ENCODE results near the gene STMN3.
"Not testable (repeated sequence)": the region's sequence is repeated elsewhere in the genome, so short reads cannot be mapped to it uniquely, and the experiment has no call there.

Gene STMN3

GRCh38 chr20:63648895-63649589 lies 4.2 kb downstream of the STMN3 start:
- no peaks in the 10 kb centered on the region for H3K36me3 ChIP-seq (ENCODE audit: insufficient read depth, low read length)
- H3K9ac ChIP-seq (ENCODE audit: low read depth, low read length), result no peak overlapping the region
- H3K9me3 ChIP-seq (ENCODE audit: control insufficient read depth, insufficient read depth, low read length), result no peaks in the 10 kb centered on the region
- peaks cover 3% of the 10 kb centered on the region; the same call in 1 of the 2 replicates for H3K4me1 ChIP-seq (ENCODE audit: insufficient read depth, low read length)

GRCh38 chr20:63648190-63648589 lies 5.0 kb downstream of the STMN3 start:
- H3K36me3 ChIP-seq (ENCODE audit: insufficient read depth, low read length), result no peaks in the 10 kb centered on the region
- H3K4me1 ChIP-seq (ENCODE audit: insufficient read depth, low read length), result peaks cover 3% of the 10 kb centered on the region; the same call in 1 of the 2 replicates

GRCh38 chr20:63645218-63645617 lies 8.0 kb downstream of the STMN3 start:
- Histone ChIP-seq H3K9ac (ENCODE audit: low read depth, low read length) (no peak overlapping the region), H3K4me1 (ENCODE audit: insufficient read depth, low read length) (no peaks in the 10 kb centered on the region), H3K36me3 (ENCODE audit: insufficient read depth, low read length) (no peaks in the 10 kb centered on the region), H3K9me3 (ENCODE audit: control insufficient read depth, insufficient read depth, low read length) (no peaks in the 10 kb centered on the region)

More at GRCh38 chr20:63648190-63648589, 5.0 kb downstream of the STMN3 start:
- no peak overlapping the region for H3K9ac ChIP-seq (ENCODE audit: low read depth, low read length)
- H3K9me3 ChIP-seq (ENCODE audit: control insufficient read depth, insufficient read depth, low read length), result no peaks in the 10 kb centered on the region

- H3K9ac ChIP-seq (ENCODE audit: low read depth, low read length), result no peak overlapping the region
- H3K4me1 ChIP-seq (ENCODE audit: insufficient read depth, low read length), result no peaks in the 10 kb centered on the region
- no peaks in the 10 kb centered on the region for H3K36me3 ChIP-seq (ENCODE audit: insufficient read depth, low read length)
- no peaks in the 10 kb centered on the region for H3K9me3 ChIP-seq (ENCODE audit: control insufficient read depth, insufficient read depth, low read length)
Measured at GRCh38 chr20:63643946-63644345, 9.3 kb downstream of the STMN3 start.

- H3K9me3 ChIP-seq (ENCODE audit: control insufficient read depth, insufficient read depth, low read length), result no peaks in the 10 kb centered on the region
- H3K9ac ChIP-seq (ENCODE audit: low read depth, low read length), result no peak overlapping the region
- no peaks in the 10 kb centered on the region for H3K36me3 ChIP-seq (ENCODE audit: insufficient read depth, low read length)
- no peaks in the 10 kb centered on the region for H3K4me1 ChIP-seq (ENCODE audit: insufficient read depth, low read length)
Measured at GRCh38 chr20:63643499-63643898, 9.7 kb downstream of the STMN3 start.

GRCh38 chr20:63642527-63643247 lies 10.5 kb downstream of the STMN3 start:
- Histone ChIP-seq H3K9ac (ENCODE audit: low read depth, low read length) (peak overlapping the region; percentile 67), H3K36me3 (ENCODE audit: insufficient read depth, low read length) (no peaks in the 10 kb centered on the region), H3K4me1 (ENCODE audit: insufficient read depth, low read length) (no peaks in the 10 kb centered on the region), H3K9me3 (ENCODE audit: control insufficient read depth, insufficient read depth, low read length) (no peaks in the 10 kb centered on the region)

- H3K9me3 ChIP-seq (ENCODE audit: control insufficient read depth, insufficient read depth, low read length), result no peaks in the 10 kb centered on the region
- H3K9ac ChIP-seq (ENCODE audit: low read depth, low read length), result peak overlapping the region; percentile 67
- no peaks in the 10 kb centered on the region for H3K4me1 ChIP-seq (ENCODE audit: insufficient read depth, low read length)
- H3K36me3 ChIP-seq (ENCODE audit: insufficient read depth, low read length), result no peaks in the 10 kb centered on the region
Measured at GRCh38 chr20:63641792-63642523, 11.3 kb downstream of the STMN3 start.

- H3K36me3 ChIP-seq (ENCODE audit: insufficient read depth, low read length), result no peaks in the 10 kb centered on the region
- peak overlapping the region; percentile 45; the same call in 1 of the 2 replicates for H3K9ac ChIP-seq (ENCODE audit: low read depth, low read length)
- H3K9me3 ChIP-seq (ENCODE audit: control insufficient read depth, insufficient read depth, low read length), result no peaks in the 10 kb centered on the region
- no peaks in the 10 kb centered on the region for H3K4me1 ChIP-seq (ENCODE audit: insufficient read depth, low read length)
Measured at GRCh38 chr20:63641146-63641791, 12.0 kb downstream of the STMN3 start.

- H3K9me3 ChIP-seq (ENCODE audit: control insufficient read depth, insufficient read depth, low read length); H3K9ac ChIP-seq (ENCODE audit: low read depth, low read length); H3K36me3 ChIP-seq (ENCODE audit: insufficient read depth, low read length); H3K4me1 ChIP-seq (ENCODE audit: insufficient read depth, low read length): not testable (repeated sequence)
Measured at GRCh38 chr20:63640686-63641085, 12.5 kb downstream of the STMN3 start.

GRCh38 chr20:63640086-63640485 lies 13.1 kb downstream of the STMN3 start:
- Histone ChIP-seq H3K4me1 (ENCODE audit: insufficient read depth, low read length) (no peaks in the 10 kb centered on the region), H3K9ac (ENCODE audit: low read depth, low read length) (no peak overlapping the region), H3K36me3 (ENCODE audit: insufficient read depth, low read length) (no peaks in the 10 kb centered on the region), H3K9me3 (ENCODE audit: control insufficient read depth, insufficient read depth, low read length) (no peaks in the 10 kb centered on the region)

- Histone ChIP-seq H3K9me3 (ENCODE audit: control insufficient read depth, insufficient read depth, low read length) (no peaks in the 10 kb centered on the region), H3K36me3 (ENCODE audit: insufficient read depth, low read length) (no peaks in the 10 kb centered on the region), H3K9ac (ENCODE audit: low read depth, low read length) (no peak overlapping the region), H3K4me1 (ENCODE audit: insufficient read depth, low read length) (no peaks in the 10 kb centered on the region)
Measured at GRCh38 chr20:63639093-63639975, 13.9 kb downstream of the STMN3 start.

- Histone ChIP-seq H3K9me3 (ENCODE audit: control insufficient read depth, insufficient read depth, low read length) (no peaks in the 10 kb centered on the region), H3K4me1 (ENCODE audit: insufficient read depth, low read length) (no peaks in the 10 kb centered on the region), H3K36me3 (ENCODE audit: insufficient read depth, low read length) (no peaks in the 10 kb centered on the region), H3K9ac (ENCODE audit: low read depth, low read length) (no peak overlapping the region)
Measured at GRCh38 chr20:63636752-63637628, 16.2 kb downstream of the STMN3 start.

Measured in ES-I3 (cell line).